GM19351 (cell line): Measurements from ENCODE around the gene CERK.
"Not testable (repeated sequence)": the region's sequence is repeated elsewhere in the genome, so short reads cannot be mapped to it uniquely, and the experiment has no call there.

Source experiments
- ATAC-seq: cut with Tn5 transposase; IDR thresholded peaks from one replicate; pipeline ENCODE4 v1.9.1; 2021; ENCODE audit warnings: mild to moderate bottlenecking, moderate library complexity; ENCODE audit not compliant: unreplicated experiment

Gene CERK

DNA sequence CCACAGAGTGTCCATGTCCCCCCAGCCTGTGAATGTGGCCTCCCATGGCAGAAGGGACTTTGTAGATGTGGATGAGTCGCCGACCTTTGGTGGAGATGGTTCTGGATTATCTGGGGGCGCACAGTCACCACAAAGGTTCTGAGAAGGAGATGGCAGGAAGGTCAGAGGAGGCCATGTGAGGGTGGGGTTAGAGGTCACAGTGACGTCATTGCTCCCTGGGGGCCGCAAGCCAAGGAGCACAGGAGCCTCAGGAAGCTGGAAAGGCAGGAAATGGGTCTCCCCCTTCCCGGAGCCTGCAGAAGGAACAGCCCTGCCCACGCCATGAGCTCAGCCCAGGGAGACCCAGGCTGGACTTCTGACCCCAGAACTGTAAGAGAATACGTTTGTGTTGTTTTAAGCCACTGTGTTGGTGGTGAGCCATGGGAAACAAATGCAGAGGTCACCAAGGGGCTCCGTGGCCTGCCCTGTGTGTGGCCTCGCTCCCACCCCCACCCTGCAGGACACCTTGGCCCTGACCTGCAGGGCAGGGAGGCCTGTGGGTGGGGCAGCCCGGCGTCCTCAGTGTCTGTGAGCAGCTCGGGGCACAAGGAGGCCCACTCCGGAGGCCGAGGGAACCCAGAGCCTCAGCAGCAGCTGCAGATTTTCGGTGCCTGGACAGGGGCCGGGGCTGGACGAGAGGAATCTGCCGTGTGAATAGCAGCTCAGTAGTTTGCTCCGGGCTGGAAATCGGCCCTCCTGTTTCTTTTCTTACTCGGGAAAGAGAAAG, 85.8 kb downstream of the CERK start:
- no peak for ATAC-seq

DNA sequence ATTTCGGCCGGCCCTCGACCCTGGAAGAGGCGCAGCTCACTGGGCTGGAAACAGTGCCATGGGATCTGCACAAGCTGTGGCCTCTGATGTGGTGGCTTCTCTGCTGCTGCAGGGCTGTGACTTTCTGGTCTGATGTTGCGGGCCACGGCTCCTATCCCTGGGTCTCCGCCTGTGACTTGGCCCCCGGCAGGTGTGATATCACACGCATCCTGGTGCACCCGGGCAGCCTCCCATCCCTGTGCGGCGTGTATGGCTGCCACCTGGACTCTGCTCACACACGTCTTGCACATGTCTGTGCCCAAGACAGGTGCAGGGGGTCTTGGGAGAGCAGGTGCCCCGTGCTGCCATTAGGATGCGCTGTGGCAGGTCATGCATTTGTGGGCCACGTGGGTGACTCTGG, 86.7 kb downstream of the CERK start:
- ATAC-seq, result no peak

DNA sequence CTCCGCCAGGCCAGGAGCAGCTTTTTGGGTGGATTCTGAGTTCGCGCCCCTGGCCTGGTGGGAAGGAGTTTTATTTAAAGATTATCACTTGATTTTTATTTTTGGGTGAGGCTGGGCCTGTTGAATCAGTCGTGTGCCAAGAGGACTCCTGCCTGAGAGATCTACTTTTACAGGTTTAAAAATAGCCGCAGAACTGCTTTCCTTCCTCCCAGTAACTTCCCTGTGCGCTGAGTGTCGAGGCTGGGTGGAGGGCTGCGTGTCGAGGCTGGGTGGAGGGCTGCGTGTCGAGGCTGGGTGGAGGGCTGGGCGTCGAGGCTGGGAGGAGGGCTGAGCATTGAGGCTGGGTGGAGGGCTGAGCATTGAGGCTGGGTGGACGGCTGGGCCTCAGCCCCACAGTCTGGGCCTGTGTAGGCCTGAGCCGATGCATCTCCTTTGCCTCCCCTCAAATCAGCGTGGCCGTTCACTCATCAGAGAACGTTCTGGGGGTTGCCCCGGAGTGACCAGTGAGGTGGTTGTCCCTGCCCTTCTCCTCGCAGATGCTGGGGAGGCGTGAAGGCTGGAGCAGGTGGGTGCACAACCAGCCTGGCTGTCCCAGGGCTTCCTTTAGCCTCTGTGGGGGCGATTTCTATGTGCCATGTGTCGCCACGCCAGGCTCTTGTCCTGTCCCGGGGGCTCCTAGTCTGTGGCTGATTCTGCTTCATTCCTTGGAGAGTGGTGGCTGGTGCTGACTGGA, 87.8 kb downstream of the CERK start:
- ATAC-seq, result no peak

DNA sequence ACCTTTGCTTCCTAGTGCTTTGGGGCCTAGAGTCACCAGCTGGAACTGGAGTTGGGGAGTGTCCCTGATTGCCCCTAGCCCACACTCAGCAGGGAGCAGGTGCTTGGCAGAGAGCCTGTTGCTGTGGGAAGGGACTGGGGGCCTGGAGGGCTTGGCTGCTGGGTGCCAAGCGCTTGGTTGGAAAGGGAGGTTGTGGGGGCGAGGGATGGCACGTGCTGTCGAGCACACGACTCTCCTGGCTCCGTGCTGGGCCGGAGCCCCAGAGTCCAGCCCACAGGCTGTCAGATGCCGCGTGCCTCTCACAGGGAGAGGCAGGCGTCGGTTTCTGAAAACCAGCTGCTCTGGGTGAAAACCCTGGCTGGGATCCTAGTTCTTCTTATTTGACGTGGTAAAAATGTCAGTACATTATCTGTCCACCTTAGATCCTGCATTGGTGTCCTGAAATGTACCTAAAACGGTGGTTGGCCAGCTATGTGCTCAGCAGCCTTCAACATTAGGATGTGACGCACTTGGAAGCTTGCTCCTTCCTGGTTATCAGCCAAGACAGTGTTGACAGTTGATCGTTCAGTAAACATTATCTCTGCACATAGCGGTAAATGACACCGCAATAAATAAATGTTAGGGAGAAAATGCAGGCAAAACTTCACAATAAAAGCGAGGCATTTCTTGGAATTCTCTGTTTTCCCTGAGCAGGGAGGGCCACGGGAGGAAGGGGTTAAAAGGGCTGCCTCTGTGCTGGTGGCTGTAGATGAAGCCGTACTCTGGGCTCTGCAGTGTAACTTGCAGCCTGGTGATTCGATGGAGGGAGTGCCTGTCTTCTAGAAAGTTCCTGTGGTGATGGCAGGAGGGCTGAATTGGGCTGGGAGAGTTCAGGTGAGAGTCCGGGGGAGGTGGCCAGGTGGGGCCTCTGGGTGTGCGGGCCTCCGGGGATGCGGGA, 88.6 kb downstream of the CERK start:
- no peak for ATAC-seq

DNA sequence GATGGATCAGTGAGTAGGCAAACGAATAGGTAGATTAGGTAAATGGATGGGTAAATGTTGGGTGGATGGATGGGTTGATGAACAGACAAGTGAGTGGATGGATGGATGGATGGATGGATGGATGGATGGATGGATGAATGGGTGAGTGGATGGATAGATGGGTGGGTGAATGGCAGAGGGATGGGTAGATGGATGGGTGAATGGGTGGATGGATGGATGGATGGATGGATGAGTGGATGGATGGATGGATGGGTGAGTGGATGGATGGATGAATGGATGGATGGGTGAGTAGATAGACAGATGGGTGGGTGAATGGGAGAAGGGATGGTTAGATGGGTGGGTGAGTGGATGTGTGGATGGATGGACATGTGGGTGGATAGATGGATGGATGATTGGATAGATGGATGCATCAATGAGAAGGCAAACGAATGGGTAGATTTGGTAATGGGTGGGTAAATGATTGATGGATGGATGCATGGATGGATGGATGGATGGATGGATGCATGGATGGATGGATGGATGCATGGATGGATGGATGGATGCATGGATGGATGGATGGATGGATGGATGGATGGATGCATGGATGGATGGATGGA, 89.7 kb downstream of the CERK start:
- ATAC-seq, result not testable (repeated sequence)

DNA sequence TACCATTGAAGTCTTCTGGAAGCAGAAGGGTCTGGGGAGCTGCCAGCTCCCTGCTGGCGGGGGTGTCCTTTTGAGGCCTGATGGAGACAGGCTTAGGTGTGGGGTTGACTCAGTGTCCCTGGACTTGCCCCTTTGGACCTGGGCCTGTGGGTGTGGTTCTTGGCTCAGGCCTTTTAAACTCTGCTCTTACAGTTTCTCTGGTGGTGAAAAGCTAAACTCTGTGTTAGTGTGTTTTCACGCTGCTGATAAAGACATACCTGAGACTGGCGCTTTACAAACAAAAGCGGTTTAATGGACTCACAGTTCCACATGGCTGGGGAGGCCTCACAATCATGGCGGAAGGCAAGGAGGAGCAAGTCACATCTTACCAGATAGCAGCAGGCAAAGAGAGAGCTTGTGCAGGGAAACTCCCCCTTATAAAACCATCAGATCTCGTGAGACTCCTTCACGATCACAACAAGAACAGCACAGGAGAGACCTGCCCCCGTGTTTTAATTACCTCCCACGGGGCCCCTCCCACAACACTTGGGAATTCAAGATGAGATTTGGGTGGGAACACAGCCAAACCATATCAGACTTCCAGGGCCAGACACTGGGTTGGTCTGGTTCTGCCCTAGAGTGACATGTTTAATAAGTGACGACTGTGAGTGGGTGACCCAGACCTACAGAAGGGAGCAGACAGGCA, 91.4 kb downstream of the CERK start:
- no peak for ATAC-seq

DNA sequence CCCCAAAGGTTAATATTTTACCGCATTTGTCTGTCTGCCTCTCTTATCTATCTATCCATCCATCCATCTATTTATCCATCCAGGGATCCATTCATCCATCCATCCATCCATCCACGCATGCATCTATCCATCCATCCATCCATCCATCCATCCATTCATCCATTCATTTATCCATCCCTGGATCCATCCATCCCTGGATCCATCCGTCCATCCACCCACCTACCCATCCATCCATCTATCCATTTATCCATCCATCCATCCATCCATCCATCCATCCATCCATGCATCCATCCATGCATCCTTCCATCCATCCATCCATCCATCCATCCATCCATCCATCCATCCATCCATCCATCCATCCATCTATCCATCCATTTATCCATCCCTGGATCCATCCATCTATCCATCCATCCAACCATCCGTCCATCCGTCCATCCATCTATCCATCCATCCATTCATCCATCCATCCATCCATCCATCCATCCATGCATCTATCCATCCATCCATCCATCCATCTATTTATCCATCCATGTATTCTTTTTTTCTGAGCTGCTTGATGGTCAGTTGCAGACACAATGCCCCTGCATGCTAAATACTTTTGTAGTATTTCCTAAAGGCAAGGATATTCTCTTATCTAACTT, 95.1 kb downstream of the CERK start:
- not testable (repeated sequence) for ATAC-seq

DNA sequence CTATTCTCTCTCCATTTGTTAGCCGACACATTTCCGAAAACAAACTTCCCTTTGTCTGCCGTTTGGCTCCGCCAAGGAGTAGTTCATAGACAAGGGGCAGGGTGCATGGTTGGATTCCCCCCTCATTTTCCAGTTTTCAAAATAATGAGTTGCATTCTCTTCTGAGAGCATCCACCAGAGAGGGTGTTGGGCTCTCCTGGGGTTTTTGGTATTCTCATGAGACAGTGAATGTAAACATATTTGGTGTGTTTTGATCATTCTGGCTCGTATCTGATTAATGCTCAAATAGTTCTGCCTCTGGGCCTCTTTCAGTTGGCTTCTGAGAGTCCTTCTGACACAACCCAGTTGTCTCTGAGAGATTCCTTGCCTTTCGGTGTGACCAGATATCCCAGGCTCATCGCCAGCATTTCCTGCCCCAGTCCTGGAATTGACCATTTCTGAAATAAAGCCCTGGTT, 96.2 kb downstream of the CERK start:
- ATAC-seq, result no peak

DNA sequence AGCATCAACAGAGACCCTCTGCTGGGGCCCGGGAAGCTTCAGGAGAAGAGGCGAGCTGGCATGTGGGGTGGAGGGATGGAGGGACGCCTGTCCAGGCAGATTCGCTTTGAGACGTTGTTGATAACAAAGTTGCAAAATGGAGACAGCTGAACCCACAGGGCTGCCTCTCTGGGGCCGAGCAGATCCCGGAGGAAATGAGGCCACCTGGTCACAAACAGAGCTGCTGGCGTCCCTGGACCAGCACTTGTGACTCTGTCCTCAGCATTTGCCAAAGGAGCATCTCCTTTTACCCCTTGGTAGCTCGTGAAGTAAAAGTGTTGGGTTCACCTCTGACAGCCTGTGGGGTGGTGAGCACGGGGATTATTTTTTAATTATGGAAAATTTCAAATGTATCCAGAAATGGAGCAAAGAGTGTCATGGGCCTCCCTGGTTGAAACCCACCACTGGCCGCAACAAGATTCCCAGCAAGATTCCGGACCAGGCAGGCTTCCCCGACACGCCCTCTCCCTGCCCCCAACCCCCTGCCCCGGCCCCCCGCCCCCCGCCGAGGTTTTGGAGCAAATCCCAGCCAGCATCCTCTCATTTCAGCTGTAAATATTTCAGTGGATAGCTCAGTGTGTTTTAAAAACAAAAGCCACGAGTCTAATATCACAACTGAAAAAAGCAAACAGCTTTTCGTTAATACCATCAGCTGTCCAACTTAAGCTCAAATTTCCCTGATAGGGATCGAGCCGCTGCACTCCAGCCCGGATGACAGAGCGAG, 97.6 kb downstream of the CERK start:
- ATAC-seq, result no peak

DNA sequence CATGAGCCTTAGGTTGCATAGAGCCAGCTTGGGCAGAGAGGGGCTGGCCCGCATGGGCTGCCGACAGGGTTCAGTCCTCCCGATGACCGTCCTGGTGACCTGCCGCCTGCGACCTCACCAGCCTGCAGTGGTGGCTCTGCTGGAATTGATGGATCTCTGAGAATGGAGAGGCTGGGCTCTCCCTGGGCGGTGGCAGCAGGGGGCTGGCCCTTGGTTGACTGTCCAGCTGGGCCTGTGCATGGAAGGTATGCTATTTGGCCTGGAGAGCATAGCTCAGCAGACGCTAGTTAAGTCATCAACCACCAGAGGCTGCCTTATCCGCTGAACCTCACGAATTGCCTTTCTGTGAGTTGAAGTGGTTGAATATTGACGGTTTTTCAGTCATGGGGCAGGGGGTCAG, 98.2 kb downstream of the CERK start:
- no peak for ATAC-seq

DNA sequence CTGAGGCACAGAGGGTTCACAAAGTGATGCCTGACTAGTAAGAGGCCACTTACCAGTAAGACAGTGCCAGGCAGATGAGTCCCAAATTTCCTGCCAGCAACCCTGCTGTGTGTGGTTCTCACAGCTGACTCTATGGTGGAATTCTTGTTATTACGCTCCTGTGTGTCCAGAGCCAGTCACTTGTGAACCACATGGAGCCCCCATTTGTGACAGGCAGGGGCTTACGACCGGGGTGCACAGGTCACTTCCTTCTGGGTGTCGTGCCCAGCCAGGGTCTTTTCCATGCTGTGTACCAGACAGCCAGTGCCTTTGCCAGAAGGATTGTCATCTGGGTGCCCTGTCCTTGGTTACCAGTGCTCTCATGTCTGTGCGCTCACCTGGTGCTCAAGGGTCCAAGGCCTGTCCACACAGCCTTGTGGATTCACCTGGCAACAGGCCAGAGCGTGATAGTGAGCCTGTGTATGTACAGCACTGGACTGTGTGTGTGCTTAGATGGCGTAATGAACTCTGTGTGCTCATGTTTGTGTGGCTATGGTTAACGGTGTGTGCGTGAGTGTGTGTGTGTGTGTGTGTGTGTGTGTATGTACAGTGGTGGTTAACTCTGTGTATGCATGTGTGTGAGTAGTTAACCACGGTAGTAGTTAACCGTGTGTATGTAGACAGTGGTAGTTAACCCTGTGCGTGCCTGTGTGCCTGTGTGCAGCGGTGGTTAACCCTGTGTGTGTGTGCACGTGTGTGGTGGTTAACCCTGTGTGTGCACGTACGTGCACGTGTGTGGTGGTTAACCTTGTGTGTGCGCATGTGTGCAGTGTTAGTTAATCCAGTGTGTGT, 99.2 kb downstream of the CERK start:
- no peak for ATAC-seq

DNA sequence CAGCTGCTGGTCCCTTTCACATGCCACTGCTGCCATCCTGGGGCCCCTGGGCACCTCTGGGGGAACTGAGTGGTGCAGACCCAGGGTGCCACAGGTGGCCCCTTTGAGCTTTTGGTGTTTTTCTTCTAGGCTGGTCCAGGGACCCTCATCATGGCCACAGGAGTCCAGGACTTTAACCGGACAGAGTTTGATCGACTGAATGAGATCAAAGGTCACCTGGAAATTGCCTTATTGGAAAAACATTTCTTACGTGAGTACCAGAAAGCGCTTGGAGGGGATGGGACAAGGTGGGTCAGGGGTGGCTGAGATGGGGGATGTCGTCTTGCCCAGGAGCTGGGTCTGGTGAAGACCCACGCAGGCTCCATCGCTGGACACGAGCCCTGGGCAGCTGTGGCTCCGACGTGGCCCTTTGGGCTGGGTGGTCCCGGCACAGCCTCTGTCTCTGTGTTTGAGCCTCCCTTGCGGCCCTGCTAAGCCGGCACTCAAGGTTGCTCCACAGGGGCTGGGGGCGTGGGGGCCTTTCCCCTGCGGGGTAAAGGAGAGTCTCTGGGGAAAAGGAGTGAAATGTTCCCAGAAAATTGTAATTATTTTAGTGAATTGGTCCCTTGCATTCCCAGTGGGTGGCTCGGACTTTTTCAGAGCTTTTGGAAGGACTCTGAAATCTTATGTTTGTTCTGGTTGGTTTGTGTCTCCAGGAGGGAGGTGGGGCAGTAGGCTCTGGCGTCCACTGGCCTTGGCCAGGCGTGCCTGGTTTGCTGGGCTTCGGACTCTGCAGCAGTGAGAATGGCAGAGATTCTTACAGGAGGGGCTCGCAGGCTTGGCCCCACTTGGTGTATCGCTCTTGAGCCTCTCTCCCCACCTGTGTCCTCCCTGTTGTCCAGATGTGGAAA, 100.1 kb downstream of the CERK start:
- no peak for ATAC-seq

DNA sequence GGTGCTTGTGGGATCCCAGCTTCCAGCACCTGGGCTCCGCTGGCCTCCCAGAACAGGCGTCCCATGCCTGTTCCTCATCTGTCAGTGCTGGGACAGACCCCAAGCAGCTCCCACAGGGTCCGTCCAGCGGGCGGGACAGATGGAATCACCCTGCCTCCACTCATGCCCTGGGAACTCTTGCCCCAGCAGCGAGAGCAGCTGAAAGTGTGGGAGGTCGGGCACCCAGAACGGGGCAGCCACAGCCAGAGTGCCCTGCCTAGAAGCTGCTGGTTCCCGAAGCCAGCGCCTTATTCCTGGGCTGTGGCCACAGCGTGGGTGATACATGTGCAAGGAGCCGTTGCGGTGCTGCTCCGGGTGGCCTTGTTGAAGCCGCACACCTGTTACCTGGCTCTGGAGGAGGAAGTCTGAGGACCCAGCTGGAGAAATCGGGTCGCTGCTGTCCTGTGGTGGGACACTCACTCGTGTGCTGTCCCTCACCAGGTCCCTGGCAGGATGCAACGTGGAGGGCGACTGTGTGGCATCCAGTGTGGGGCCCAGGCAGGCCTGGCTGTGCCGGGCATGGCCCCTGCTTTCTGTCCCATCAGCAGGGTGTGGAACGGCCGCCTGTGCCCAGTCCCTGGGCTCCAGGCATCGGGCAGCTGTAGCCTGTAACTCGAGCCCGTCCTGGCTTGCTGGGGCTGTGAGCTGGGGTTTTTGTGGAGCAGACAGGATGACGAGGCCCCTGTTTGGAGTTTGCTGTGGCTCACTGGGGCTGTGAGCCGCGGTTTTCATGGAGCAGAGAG, 101.6 kb downstream of the CERK start:
- no peak for ATAC-seq

DNA sequence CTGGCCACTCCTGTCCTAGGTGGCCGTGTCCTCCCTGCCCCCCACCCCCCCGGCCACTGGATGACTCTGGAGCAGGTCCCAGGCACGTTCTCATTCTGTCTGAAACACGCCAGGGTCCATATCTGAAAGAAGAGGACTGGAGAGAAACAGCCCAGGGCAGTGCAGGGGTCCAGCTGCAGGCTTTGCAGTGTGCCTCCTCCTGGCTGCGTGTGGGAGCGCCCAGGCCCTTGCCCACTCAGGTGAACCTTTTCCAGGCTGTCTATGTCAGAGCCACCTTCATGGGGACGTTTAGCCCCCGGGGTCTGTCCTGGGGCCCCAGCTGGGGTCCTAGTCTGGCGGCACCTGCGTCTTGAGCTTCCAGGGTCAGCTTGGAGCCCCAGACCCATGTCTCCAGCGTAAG, 102.3 kb downstream of the CERK start:
- no peak for ATAC-seq

DNA sequence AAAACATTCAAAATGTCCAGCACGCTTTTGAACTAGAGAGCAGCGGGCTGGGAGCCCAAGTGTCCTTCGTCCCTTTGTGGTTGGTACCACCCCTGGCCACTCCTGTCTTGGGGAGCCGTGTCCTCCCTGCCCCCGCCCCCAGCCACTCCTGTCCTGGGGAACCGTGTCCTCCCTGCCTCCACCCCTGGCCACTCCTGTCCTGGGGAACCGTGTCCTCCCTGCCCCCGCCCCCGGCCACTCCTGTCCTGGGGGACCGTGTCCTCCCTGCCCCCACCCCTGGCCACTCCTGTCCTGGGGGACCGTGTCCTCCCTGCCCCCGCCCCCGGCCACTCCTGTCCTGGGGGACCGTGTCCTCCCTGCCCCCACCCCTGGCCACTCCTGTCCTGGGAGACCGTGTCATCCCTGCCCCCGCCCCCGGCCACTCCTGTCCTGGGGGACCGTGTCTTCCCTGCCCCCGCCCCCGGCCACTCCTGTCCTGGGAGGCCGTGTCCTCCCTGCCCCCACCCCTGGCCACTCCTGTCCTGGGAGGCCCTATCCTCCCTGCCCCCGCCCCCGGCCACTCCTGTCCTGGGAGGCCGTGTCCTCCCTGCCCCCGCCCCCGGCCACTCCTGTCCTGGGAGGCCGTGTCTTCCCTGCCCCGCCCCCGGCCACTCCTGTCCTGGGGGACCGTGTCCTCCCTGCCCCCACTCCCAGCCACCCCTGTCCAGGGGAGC, 102.9 kb downstream of the CERK start:
- ATAC-seq, result not testable (repeated sequence)
